8988T (cell line): ENCODE measurements around the gene RFX7.
"Not testable (repeated sequence)": the region's sequence is repeated elsewhere in the genome, so short reads cannot be mapped to it uniquely, and the experiment has no call there.

Source experiments
- DNase-seq: peaks from one replicate; pipeline ENCODE4 v3.0.0; 2011

Gene RFX7

DNA sequence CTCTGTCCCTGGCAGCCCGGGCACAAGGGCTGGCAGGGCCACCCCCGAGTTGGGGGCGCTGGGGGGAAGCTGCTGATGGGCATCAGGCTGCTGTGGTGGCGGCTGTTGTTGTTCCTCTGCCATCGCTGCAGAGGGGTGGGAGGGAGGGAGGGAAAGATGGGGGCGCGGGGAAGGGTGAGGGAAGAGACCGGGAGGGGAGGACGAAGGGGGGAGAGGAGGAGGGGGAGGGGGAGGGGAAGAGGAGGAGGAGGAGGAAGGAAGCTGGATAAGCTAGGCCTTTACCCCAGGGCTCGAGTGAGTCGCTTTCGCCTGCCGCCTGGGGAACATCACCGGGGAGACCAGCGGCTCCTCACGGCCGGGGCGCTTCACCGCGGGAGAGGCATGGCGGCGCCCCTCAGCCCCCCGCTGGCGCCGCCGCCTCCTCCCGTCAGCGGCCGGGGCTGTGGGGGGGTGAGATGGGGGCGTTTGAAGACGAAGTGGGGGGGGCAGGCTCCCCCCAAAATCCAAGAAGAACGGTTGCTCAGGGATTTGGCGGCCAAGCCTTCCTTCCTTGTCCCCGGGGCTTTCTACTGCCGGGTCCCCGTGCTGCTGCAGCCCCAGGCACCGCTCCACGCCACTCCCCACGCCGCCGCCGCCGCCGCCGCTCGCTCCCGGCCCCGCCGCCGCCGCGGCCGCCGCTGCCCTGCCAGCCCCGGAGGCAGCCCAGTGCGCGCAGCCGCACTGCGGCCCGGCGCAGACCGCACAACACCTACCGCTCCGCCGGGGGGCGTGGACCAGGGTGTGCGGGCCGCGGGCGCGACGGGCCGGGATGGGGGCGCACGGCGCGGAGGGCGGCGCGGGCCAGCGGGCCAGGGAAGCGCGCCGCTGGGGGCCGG is at the start of gene RFX7:
RFX7 (minus strand) TSS at position 717 of the 875 bp plus-strand sequence; CDS start at position 123, 594 bp downstream.
- peak; percentile 63 for DNase-seq

DNA sequence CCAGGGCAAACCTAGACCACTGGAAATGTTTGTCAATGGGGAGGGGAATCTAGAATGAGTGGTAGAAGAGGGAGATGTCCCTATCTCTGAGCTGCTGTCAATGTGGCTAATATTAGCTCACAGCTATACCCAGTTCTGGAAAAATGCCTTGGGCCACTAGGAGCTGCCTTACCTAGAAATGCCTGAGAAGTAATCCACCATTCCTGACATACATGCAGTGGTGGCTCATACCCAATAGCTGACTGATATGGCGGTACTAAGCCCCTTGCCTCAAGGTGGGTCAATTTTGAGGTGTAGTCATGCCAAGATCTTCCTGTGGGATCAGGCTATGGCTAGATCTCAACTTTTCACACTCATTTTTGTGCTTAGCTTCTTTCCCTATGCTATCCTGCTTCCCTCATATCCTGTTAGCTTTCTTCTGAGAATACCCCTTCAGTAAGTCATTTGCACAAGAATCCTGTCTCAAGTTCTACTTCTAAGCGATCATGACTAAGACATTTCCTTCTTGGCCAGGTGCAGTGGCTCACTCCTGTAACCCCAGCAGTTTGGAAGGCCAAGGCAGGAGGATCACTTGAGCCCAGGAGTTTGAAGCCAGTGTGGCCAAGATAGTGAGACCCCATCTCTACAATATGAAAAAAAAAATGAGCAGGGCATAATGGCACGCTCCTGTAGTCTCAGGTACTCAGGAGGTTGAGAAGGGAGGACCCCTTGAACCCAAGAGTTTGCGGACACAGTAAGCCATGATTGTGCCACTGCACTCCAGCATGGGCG is 49.1 kb upstream of the RFX7 start:
- DNase-seq, result no peak

DNA sequence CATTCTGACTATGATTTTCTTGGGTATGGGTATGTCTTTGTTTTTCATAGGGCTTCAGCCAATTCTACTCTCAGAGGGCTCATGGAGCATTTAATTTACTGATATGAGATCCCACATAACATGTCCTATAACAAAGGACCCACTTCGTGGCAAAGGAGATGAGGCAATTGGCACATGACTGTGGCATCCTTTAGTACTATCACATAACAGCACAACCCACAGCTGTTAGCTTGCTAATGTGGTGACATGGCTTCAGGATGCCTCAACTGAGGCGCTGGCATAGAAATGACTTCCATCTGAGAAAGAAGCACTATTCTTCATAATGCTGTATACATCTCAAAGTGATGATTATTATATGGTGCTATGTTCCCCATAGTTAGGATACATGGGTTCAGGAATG is 48.1 kb upstream of the RFX7 start:
- DNase-seq, result no peak

DNA sequence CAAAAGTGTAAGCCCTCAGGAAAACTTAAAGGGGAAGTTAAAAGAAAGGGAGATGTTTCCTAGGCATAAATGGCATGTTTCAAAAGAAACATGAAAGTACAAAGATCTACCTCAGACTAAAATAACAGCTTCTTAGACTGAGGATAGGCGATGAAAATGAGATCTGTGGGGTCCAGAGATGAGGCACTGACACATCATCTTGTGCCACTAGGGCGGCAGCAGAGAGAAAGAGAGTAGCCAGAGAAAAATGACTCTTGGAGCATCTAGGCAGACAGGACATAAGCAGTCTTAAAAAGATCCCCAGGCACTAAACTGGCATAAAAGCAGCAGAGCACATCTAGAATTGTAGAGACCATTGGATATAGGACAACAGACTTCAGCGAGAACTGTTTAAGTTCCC is 42.5 kb upstream of the RFX7 start:
- no peak for DNase-seq

DNA sequence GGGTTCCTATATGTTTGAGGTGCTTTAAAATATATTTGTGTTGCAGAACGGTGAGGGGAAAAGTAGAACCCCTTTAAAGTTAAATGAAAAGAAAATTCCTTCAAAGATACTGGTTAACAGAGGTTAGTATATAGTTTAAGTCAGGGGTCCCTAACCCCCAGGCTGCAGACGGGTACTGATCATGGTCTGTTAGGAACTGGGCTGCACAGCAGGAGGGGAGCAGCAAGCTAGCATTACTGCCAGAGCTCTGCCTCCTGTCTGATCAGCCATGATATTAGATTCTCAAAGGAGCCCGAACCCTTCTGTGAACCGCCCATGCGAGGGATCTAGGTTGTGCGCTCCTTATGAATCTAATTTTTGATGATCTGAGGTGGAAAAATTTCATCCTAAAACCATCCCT is 37.5 kb upstream of the RFX7 start:
- DNase-seq, result no peak

DNA sequence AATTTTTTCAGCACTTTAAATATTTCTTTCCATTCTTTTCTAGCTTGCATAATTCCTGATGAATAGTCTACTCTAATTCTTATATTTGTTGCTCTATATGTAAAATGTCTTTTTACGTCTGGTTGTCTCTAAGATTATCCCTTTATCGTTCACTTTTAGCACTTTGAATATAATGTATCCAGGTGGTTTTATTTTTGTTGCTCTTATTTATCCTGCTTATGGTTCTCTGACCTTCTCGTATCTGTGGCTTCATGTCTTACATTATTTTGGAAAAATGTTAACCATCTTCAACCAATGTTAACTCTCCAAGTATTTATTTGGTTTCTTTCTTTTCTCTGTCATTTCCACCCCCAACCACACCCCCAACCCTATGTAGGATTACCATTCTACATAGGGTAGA is 30.0 kb upstream of the RFX7 start:
- no peak for DNase-seq

DNA sequence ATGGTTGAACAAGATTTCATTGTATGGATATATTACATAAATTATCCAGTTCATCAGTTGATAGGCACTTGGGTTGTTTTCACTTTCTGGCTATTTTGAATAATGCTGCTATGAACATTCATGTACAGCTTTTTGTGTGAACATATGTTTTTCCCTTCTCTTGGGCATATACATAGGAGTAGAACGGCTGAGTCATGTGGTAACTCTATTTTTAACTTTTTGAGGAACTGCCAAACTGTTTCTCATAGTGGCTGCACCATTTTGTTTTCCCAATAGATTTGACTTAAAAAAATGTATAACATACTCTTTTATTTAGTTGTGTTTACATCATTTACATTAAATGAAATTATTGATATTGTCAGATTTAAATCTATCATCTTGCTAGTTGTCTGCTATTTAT is 28.8 kb upstream of the RFX7 start:
- DNase-seq, result no peak

DNA sequence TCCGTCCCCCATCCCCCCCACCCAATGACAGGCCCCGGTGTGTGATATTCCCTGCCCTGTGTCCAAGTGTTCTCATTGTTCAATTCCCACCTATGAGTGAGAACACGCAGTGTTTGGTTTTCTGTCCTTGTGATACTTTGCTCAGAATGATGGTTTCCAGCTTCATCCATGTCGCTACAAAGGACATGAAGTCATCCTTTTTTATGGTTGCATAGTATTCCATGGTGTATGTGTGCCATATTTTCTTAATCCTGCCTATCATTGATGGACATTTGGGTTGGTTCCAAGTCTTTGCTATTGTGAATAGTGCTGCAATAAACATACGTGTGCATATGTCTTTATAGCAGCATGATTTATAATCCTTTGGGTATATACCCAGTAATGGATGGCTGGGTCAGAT is 22.8 kb upstream of the RFX7 start:
- DNase-seq, result not testable (repeated sequence)

DNA sequence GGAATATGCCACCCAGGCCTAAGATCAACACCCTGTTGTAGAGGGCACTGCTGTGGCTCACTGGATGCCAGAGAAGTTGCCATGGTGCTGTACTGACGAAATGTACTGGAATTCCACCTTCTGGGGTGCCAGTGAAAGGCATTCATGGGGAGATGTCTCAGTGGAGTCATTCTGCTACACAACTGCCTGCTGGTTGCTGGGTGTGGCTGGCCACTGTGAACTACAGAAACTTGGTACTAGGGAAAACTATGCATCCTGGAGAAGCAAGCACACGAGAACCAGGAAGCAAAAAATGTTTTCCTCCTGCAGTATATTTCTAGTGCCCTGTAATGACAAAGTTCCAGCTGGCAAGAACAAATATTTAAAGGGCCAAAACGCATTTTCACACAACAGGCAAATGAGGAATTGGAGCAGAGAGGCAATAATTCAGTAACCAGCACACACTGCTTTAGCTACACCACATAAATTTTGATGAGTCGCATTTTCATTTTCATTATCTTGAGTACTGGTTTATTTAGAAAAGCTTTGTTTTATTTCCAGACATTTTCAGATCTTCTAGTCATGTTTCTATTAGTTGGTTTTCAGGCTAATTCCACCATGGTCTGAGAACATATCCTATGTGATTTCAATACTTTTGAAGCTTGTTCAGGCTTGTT is 18.3 kb upstream of the RFX7 start:
- no peak for DNase-seq

DNA sequence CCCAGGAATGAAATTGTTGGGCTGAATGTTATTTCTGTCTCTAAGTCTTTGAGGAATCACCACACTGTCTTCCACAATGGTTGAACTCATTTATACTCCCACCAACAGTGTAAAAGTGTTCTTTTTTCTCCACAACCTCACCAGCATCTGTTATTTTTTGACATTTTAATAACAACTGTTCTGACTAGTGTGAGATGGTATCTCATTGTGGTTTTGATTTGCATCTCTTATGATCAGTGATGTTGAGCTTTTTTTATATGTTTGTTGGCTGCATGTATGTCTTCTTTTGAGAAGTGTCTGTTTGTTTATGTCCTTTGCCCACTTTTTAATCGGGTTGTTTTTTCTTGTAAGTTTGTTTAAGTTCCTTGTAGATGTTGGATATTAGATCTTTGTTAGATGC is 13.6 kb upstream of the RFX7 start:
- DNase-seq, result not testable (repeated sequence)

DNA sequence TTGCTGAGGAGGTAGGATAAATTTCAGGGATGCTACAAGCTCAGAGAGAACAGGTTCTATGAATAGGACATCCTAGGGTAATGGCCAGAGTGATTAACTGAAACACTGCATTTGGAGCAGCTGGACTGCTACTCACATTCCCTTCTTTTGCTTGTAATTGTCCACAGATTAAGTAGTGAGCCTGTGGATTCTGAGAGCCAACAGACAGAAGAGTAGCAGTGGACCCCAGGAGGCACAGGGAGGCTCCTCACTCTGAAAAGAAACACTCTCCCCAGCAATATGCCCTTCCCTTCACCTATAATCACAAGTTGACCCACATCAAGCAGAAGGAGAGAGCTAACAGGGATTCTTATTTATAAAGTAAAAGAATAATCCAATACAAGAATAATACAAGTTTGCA is 10.6 kb upstream of the RFX7 start:
- no peak for DNase-seq

DNA sequence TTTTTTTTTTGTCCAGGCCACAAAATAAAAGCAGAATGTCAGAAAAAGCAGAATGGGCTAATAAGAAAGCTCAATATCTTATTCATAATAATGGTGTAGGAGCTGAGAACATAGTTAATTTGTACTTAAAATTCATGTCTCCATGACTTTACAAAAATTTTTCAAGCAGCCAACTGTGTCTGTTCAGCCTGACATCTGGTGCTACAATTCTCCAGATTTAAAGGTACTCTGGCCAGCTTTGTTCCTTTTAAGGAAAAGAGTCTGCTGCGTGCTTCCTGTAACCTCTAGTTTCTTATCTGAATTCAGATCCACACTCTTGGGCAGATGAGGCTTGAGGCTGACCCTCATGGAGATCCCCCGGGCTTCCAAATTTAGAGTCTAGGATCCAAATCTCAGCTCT is 8.7 kb upstream of the RFX7 start:
- DNase-seq, result no peak

DNA sequence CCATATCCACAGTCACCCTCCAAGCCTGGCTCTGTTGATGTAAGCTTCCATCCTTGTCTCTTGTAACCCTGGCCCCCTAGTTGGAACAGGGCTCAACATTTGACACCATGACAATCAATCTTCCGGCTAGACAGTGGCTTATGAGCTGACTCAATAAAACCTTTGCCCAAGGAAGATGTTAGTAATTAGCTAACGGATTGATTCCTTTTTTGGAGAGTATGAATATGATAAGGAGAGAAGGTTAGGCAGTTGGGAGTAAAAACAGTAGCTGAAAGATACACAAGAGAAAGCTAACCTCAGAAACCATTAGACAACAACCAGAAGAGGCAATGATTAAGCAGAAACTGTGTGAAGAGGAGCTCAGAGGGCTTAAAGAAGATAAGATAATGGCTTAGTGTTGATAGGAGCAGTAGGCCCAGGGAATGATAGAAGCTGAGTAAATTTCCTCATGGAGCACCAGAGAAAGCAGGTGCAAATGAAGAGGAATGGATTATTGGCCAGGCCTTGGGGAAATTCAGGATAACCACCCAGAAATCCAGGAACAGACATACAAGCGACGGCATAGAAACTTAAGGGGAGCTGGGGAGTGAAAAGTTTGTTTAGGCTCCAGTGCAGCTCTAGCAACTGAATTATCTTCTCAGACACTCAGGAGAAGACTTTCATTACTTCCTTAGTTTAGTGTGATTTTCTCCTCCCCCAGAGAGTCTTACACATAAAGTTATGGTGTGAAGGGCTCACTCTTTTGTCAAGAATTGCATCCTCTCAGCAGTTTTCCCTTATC is 7.8 kb upstream of the RFX7 start:
- no peak for DNase-seq

DNA sequence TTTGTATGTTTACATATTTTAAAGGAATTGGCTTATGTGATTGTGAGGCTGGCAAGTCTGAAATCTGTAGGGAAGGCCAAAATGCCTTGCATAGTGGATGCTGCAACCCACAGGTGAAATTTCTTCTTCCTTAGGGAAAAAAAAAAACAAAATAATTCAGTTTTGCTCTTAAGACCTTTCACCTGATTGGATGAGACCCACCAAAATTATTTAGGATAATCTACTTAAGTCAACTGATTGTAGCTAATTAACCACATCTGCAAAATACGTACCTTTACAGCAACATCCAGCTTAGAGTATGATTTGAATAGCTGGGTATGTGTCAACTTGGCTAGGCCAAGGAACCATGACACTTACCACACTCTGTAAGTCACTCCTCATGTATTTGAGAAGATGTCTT is 6.9 kb upstream of the RFX7 start:
- DNase-seq, result no peak

DNA sequence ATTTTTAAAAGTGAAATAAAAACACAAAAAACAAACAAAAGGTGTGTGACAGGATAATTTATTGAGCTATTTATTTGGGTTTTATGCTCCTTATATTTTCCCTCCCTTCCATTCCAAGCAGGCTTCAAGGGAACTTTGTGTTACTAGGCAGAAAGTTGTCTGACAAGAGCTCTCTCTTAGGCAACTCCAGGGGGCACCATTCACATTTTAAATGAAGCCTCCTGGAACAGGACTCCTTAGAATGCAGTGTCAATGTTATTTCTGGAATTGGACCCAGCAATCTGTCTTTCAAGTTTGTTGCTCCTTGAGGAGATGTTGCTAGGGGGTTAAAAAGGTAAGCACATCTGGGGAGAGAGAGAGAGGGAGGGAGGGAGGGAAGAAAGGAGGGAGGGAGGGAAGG is 5.4 kb upstream of the RFX7 start:
- no peak for DNase-seq

DNA sequence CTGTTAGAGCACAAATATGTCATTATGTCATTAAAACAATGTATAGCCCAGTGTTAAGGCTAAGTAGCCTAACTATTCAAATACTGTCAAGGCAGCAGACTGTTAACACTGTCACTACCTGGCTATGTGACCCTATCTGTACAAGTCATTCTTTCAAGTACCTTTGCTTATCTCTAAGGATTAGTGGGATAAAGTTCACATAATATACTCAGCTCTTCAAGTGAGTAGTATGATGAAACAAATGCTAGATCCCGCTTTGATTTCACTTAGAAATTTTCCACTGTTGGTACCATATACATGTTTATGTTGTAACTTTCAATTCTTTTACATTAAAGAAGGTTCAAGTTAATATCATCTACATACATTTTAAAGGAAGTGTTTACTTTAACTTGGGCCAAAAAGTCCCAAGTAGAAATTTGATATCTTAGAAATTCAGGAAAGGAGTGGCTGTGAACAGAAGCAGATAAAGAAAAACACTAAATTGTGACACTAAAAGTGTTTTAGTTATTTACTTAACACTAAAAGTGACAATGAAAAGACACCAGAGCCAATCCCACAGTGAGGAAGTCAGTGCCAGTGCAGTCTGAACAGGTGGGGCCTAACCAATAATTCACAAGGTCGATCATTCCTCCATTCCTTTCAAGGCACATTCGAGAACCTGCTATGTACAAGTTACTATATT is 4.8 kb upstream of the RFX7 start:
- no peak for DNase-seq

DNA sequence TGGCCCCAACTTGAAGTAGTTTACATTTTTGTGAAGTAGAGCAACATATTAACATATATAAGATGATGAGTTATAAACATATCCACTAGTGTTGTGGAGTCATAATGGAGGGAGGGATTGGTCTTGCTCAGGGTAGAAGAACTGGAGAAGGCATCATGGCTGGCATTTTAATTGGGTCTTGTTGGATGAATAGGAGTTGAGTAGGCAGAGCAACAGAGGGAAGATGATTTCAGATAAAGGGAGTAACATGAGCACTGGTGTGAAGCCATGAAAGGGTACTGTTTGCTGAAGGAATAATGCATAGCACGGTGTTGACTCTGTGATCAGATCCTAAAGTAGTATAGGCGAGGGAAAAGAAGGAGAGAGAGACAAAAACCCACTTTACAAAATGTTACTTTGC is 3.6 kb upstream of the RFX7 start:
- DNase-seq, result no peak

DNA sequence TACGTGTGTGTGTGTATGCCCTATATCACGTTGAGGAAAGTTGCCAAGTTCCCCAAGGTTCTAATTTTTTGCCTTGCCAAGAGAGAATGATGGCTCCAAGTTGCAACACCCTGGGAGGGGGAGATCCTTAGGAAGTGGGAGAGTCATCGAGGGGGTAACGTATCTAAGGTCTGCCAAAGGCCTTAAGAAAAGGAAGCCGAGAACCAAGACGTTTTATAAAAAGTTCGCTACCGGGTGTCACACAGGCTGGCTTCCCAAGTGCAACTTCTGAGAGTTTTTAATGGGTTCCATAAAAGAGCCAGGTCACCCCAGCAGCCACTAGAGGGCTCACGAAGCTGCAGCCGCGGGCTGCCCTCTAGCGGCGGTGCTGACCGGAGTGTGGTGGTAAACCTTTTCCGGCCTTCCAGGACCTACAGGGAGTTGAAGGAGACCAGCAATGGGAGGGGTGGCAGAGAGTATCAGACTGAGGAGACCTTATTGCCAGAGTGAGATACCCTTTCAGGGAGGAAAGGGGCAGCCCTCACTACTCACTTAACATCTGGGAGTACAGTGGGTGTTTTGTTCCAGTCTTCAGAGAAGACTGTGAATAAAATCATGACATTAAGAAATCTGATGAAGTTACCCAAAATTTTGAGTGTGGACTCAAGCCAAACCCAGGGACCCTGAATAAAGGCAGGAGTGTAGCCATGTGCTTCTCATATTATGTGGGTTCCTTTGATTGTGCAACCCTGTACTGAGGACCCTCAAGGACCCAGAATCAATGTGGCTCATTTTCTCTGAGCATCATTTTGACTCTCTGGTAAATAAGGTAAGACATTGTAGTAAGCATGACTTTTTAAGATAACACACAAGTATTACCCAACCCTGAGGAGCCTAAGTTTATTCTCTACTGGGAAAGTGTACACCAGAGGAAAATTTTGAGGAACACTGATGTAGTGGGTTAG is 2.5 kb upstream of the RFX7 start:
- DNase-seq, result peak; percentile 59

DNA sequence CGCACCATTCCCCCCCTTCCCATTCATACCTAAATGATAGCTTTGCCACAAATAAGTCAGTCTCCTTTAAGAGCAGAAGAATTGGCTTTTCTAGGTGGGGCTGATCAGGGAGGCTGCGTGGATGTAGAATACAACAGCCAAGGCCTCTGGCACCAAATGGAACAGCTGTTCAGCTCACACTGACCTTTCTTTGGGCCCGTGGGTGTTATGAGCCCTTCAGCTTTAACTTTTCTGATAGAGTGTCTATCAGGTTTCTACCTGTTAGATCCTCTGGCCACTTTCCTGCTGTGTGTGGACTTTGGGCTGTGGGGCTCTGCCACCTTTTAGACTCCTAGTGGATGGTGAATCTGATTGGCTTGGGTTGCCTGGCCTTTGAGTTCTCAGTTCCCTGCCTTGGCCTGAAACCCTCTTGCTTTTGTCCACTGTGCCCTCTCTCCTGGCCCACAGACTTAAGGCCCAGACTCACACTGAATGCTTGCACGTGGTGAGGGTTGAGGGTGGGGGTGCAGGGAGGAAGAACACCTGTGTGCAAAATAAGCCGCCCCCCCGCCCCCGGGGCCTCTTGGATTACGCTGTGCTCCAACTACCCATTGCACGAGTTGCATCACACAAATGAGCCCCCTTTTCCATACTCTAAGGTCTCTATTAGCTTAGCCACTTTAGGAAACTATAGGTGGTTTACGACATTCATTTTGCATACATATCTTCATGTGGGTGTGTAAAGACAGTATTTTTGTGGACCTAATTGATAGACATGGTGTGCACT is 1.3 kb upstream of the RFX7 start:
- no peak for DNase-seq
